ENCODE results near the gene GPR180. TPM values are rescaled to one million over a fixed set of nuclear protein-coding genes. Genes with fewer than 3 reads are reported as not detected.

Gene GPR180
- total RNA-seq, 4 donors from 2014 or later: 2.0 to 4.2 (median 2.8) TPM

DNA sequence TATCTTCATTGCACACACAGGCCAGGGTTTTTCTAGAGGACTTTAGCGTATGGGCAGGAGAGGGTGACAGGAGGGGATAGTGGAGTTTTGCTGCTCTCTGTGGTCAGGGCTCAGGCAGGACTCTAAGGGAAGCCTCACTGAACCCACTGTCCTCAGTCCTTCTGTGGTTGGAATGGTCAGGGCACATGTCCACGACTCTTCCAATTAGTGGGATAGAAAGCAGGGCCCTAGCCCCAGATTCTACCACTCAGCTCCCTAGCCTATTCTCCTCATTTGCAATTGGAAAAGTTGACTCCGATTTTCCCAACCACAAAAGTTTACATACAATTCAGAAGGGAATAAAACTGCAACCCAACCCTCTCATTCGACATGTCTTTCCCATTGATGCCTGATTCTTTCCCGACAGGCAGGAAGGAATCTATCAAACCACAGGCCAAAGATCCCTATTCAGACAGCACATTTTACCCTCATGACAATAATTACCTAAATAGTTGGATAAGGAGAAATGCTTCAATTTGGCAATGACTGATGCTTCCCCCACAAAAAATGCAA, 43.9 kb upstream of the GPR180 start:
- H3K9me3 ChIP-seq: no peaks in the 10 kb centered on the region
- no peaks in the 10 kb centered on the region for H3K4me1 ChIP-seq
- no peaks in the 10 kb centered on the region for H3K27me3 ChIP-seq
- no peak overlapping the region for H3K4me3 ChIP-seq
- no peak overlapping the region for H3K27ac ChIP-seq
- no peaks in the 10 kb centered on the region for H3K36me3 ChIP-seq
- no peak for DNase-seq (ENCODE audit: low spot score in 2 of 2)
- 82% methylated on average over 5 of the region's 5 CpGs for WGBS
- no peak for TF ChIP-seq EP300 (IDR thresholded peaks at IDR 0.05)
- TF ChIP-seq, protein P1, sequence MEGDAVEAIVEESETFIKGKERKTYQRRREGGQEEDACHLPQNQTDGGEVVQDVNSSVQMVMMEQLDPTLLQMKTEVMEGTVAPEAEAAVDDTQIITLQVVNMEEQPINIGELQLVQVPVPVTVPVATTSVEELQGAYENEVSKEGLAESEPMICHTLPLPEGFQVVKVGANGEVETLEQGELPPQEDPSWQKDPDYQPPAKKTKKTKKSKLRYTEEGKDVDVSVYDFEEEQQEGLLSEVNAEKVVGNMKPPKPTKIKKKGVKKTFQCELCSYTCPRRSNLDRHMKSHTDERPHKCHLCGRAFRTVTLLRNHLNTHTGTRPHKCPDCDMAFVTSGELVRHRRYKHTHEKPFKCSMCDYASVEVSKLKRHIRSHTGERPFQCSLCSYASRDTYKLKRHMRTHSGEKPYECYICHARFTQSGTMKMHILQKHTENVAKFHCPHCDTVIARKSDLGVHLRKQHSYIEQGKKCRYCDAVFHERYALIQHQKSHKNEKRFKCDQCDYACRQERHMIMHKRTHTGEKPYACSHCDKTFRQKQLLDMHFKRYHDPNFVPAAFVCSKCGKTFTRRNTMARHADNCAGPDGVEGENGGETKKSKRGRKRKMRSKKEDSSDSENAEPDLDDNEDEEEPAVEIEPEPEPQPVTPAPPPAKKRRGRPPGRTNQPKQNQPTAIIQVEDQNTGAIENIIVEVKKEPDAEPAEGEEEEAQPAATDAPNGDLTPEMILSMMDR (IDR thresholded peaks at IDR 0.05): no peak
- TF ChIP-seq POLR2AphosphoS5 (IDR thresholded peaks at IDR 0.05): no peak
- no peak for TF ChIP-seq POLR2A (IDR thresholded peaks at IDR 0.05)

- WGBS: 73% methylated on average over 6 of the region's 6 CpGs
These were observed 42.9 kb upstream of the GPR180 start for GRCh38 chr13:94558716-94559115.

GRCh38 chr13:94559222-94559795, 42.3 kb upstream of the GPR180 start:
- H3K9me3 ChIP-seq: no peaks in the 10 kb centered on the region
- no peaks in the 10 kb centered on the region for H3K4me1 ChIP-seq
- H3K27ac ChIP-seq: no peak overlapping the region
- no peaks in the 10 kb centered on the region for H3K36me3 ChIP-seq
- no peak for DNase-seq (ENCODE audit: low spot score in 2 of 2)
- TF ChIP-seq EP300 (IDR thresholded peaks at IDR 0.05) (no peak), POLR2A (IDR thresholded peaks at IDR 0.05) (no peak)
- no peaks in the 10 kb centered on the region for H3K27me3 ChIP-seq
- WGBS: 78% methylated on average over 6 of the region's 6 CpGs
- no peak overlapping the region for H3K4me3 ChIP-seq

More at GRCh38 chr13:94558716-94559115, 42.9 kb upstream of the GPR180 start:
- no peak overlapping the region for H3K4me3 ChIP-seq
- TF ChIP-seq, protein P1 (IDR thresholded peaks at IDR 0.05): no peak
- TF ChIP-seq POLR2A (IDR thresholded peaks at IDR 0.05): no peak
- no peak for TF ChIP-seq POLR2AphosphoS5 (IDR thresholded peaks at IDR 0.05)
- no peak for TF ChIP-seq EP300 (IDR thresholded peaks at IDR 0.05)
- no peaks in the 10 kb centered on the region for H3K4me1 ChIP-seq
- DNase-seq (ENCODE audit: low spot score in 2 of 2): no peak
- no peaks in the 10 kb centered on the region for H3K27me3 ChIP-seq
- no peaks in the 10 kb centered on the region for H3K36me3 ChIP-seq
- H3K9me3 ChIP-seq: no peaks in the 10 kb centered on the region
- no peak overlapping the region for H3K27ac ChIP-seq

DNA sequence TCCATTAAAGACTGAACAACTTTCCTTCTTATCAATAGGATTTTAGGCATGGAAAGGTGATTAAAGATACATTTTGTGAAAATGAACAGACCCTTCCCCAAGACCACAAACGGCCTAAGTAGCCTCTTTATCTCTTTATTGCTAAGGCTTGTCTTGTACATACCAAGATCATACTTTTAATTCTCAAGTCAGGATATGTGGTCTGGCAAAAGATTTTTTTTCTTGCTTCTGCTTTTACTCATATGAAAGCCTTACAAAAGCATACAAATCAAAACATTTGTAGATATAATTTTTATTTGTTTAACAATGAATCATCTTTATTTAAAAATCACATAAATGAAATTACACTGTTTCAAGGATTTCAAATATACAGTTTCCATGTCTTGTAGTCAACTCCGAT, 41.5 kb upstream of the GPR180 start:
- H3K9me3 ChIP-seq: no peaks in the 10 kb centered on the region
- no peaks in the 10 kb centered on the region for H3K4me1 ChIP-seq
- WGBS: 78% methylated on average over 2 of the region's 2 CpGs
- no peak for DNase-seq (ENCODE audit: low spot score in 2 of 2)
- TF ChIP-seq EP300 (IDR thresholded peaks at IDR 0.05) (no peak), POLR2AphosphoS5 (IDR thresholded peaks at IDR 0.05) (no peak), POLR2A (IDR thresholded peaks at IDR 0.05) (no peak)
- TF ChIP-seq, protein P1 (IDR thresholded peaks at IDR 0.05): no peak
- H3K27ac ChIP-seq: no peak overlapping the region
- no peaks in the 10 kb centered on the region for H3K27me3 ChIP-seq
- no peak overlapping the region for H3K4me3 ChIP-seq
- no peaks in the 10 kb centered on the region for H3K36me3 ChIP-seq

DNA sequence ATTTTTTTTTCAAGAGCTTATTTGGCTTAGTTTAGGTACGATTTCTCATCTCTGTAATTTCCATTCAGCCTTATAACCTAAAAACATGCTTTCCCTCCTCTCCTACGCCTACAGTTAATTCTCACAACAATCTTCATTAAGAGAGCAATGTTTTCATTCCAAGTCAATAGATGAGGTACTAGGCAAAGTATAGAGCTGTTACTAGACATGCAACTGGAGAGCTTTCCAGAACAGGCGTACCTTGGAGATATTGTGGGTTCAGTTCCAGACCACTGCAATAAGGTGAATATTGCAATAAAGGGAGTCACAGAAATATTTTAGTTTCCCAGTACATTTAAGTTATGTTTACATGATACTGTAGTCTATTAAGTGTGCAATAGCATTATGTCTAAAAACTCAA, 40.5 kb upstream of the GPR180 start:
- H3K36me3 ChIP-seq: no peaks in the 10 kb centered on the region

GRCh38 chr13:94567581-94567980, 34.1 kb upstream of the GPR180 start:
- DNase-seq (ENCODE audit: low spot score in 2 of 2): no peak
- WGBS: 83% methylated on average over 3 of the region's 3 CpGs
- H3K4me1 ChIP-seq: no peaks in the 10 kb centered on the region
- no peaks in the 10 kb centered on the region for H3K27me3 ChIP-seq
- H3K9me3 ChIP-seq: no peaks in the 10 kb centered on the region
- H3K4me3 ChIP-seq: no peak overlapping the region
- no peak overlapping the region for H3K27ac ChIP-seq
- peaks cover 28% of the 10 kb centered on the region for H3K36me3 ChIP-seq
- TF ChIP-seq, protein P1 (IDR thresholded peaks at IDR 0.05): no peak
- no peak for TF ChIP-seq EP300 (IDR thresholded peaks at IDR 0.05)
- no peak for TF ChIP-seq POLR2A (IDR thresholded peaks at IDR 0.05)
- TF ChIP-seq POLR2AphosphoS5 (IDR thresholded peaks at IDR 0.05): no peak

More for the DNA sequence above, 40.5 kb upstream of the GPR180 start:
- WGBS: 78% methylated on average over 3 of the region's 3 CpGs
- Histone ChIP-seq H3K4me1 (no peaks in the 10 kb centered on the region), H3K27me3 (no peaks in the 10 kb centered on the region), H3K9me3 (no peaks in the 10 kb centered on the region), H3K4me3 (no peak overlapping the region), H3K27ac (no peak overlapping the region)
- TF ChIP-seq POLR2AphosphoS5 (IDR thresholded peaks at IDR 0.05): no peak
- DNase-seq (ENCODE audit: low spot score in 2 of 2): no peak
